Endothelial cell of umbilical vein (primary cell): Measurements from ENCODE around the gene LRRC71. TPM values are rescaled to one million over a fixed set of nuclear protein-coding genes. Genes with fewer than 3 reads are reported as not detected.

Experiments used
- BruUV-seq: library from RNA; stranded (reverse); fragments of 400-500 nt; replicated peaks from 2 replicates; lab custom pipeline; 2021; lab: Mats Ljungman, UMichigan
- CTCF ChIA-PET: fragments of 300-600, 350-600 bp; sonication (Branson Sonifier 250); formaldehyde crosslinking; loops from one replicate; lab custom pipeline; 2021; ENCODE audit warnings: antibody characterized with exemption, inconsistent platforms; lab: Charles Lee
- POLR2A ChIA-PET: fragments of 300-600, 350-600 bp; sonication (Branson Sonifier 250); formaldehyde crosslinking; loops from one replicate; lab custom pipeline; 2021; ENCODE audit warnings: antibody characterized with exemption, inconsistent platforms; lab: Charles Lee
- DNase-seq: peaks from one replicate; pipeline ENCODE4 v3.0.0-alpha.2; 2011; ENCODE audit warnings: low read depth, low spot score
- FAIRE-seq: peaks from 2 replicates; lab custom pipeline; 2011; peaks lifted over from hg19 to GRCh38; lab: Jason Lieb, UNC
- H2AFZ ChIP-seq: 2 replicates; pipeline ENCODE4 v1.6.0; 2012; ENCODE audit warnings: low read depth, low read length, control low read depth, inconsistent platforms
- H3K27ac ChIP-seq: 2 replicates; pipeline ENCODE4 v1.5.1; 2011; ENCODE audit warnings: low read depth, mild to moderate bottlenecking, control low read depth, low read length, moderate library complexity; ENCODE audit not compliant: insufficient read depth
- H3K27me3 ChIP-seq, 2 experiments: 2 replicates each; pipeline versions ENCODE4 v1.6.0 to v1.6.1; 2011; ENCODE audit warnings: low read length in 2 of 2, mixed read lengths in 1 of 2; ENCODE audit not compliant: control insufficient read depth in 2 of 2, insufficient read depth in 2 of 2
- H3K36me3 ChIP-seq, 2 experiments: 2 replicates in 1 of 2; 3 replicates in 1 of 2; pipeline ENCODE4 v1.5.1; 2011; ENCODE audit warnings: low read length in 2 of 2, mild to moderate bottlenecking in 1 of 2, moderate library complexity in 1 of 2; ENCODE audit not compliant: control insufficient read depth in 2 of 2, insufficient read depth in 2 of 2; ENCODE audit errors: extremely low read depth in 1 of 2
- H3K4me1 ChIP-seq: 3 replicates; pipeline ENCODE4 v1.5.1; 2011; ENCODE audit warnings: mild to moderate bottlenecking, low read length; ENCODE audit not compliant: control insufficient read depth, insufficient read depth; ENCODE audit errors: extremely low read depth
- H3K4me2 ChIP-seq: 2 replicates; pipeline ENCODE4 v1.6.1; 2011; ENCODE audit warnings: low read length, control low read depth, mixed read lengths; ENCODE audit not compliant: insufficient read depth
- H3K4me3 ChIP-seq, 3 experiments: fragments of 200-600 bp in 1 of 3; sonication (generic), shearing (Covaris generic) in 1 of 3; replicated peaks in 1 of 3; 2 replicates each; pipeline ENCODE4 v1.5.1; 2011 to 2016; ENCODE audit warnings: control low read depth in 3 of 3, low read length in 3 of 3, mild to moderate bottlenecking in 2 of 3, inconsistent platforms in 1 of 3, low read depth in 1 of 3, moderate library complexity in 1 of 3; ENCODE audit not compliant: insufficient read depth in 1 of 3
- H3K79me2 ChIP-seq: 2 replicates; pipeline ENCODE4 v1.6.0; 2012; ENCODE audit warnings: low read length, inconsistent platforms; ENCODE audit not compliant: control insufficient read depth, insufficient read depth
- H3K9ac ChIP-seq: replicated peaks from 2 replicates; pipeline ENCODE3; 2011; ENCODE audit warnings: low read length, control low read depth; ENCODE audit not compliant: insufficient read depth; ENCODE audit errors: extremely low read depth
- H3K9me1 ChIP-seq: replicated peaks from 3 replicates; pipeline ENCODE4 v1.6.0; 2011; ENCODE audit warnings: mild to moderate bottlenecking, low read length; ENCODE audit not compliant: control insufficient read depth, insufficient read depth; ENCODE audit errors: extremely low read depth
- H3K9me3 ChIP-seq: replicated peaks from 2 replicates; pipeline ENCODE4 v1.5.1; 2012; ENCODE audit warnings: low read length, inconsistent platforms; ENCODE audit not compliant: control insufficient read depth, insufficient read depth
- H4K20me1 ChIP-seq: replicated peaks from 2 replicates; pipeline ENCODE3; 2011; ENCODE audit warnings: mild to moderate bottlenecking, low read length; ENCODE audit not compliant: control insufficient read depth, insufficient read depth; ENCODE audit errors: extremely low read depth
- CTCF ChIP-seq, 2 donors: IDR thresholded peaks; 1 replicate in 1 of 2; 2 replicates in 1 of 2; pipeline ENCODE4 v1.5.1; 2011; ENCODE audit warnings: low read length in 2 of 2, mild to moderate bottlenecking in 2 of 2, moderate library complexity in 2 of 2, control low read depth in 1 of 2, inconsistent platforms in 1 of 2, low read depth in 1 of 2; ENCODE audit not compliant: insufficient read depth in 1 of 2; ENCODE audit errors: extremely low read depth in 1 of 2
- FOS ChIP-seq: IDR thresholded peaks from 2 replicates; pipeline ENCODE4 v1.6.1; 2011; ENCODE audit warnings: mild to moderate bottlenecking, low read length, moderate library complexity, borderline replicate concordance; ENCODE audit not compliant: insufficient read depth
- GATA2 ChIP-seq: IDR thresholded peaks from 2 replicates; pipeline ENCODE4 v1.7.0; 2011; ENCODE audit warnings: low read depth, mild to moderate bottlenecking, moderate library complexity, mixed read lengths, low read length; ENCODE audit not compliant: insufficient read length, insufficient read depth
- JUN ChIP-seq: IDR thresholded peaks from 2 replicates; pipeline ENCODE4 v1.6.1; 2011; ENCODE audit warnings: borderline replicate concordance, low read depth; ENCODE audit not compliant: insufficient read length, insufficient read depth
- MYC ChIP-seq: IDR thresholded peaks from one replicate; pipeline ENCODE4 v1.6.1; 2011; ENCODE audit warnings: mild to moderate bottlenecking, low read depth, low read length
- POLR2AphosphoS5 ChIP-seq: IDR thresholded peaks from 2 replicates; pipeline ENCODE4 v1.6.1; 2012; ENCODE audit warnings: low read depth, mild to moderate bottlenecking, control low read depth, low read length, moderate library complexity; ENCODE audit not compliant: insufficient read depth
- dilution Hi-C: fragments of 300-500 bp; cut with MboI; formaldehyde crosslinking; loops from one replicate; pipeline ENCODE4 v1.15.0; 2019; ENCODE audit warnings: low sequenced_read_pairs; ENCODE audit not compliant: extremely low pct_ligation_motif_present
- intact Hi-C: fragments of 100-400 bp; cut with micrococcal nuclease; formaldehyde crosslinking; loops from one replicate; pipeline ENCODE4 v1.10.0; 2022
- polyA plus RNA-seq, 4 experiments: library from polyadenylated mRNA; depleted of rRNA in 3 of 4; stranded (reverse) in 3 of 4; unstranded in 1 of 4; fragments of >200 nt; gene quantifications; 2 replicates each; pipeline versions ENCODE4 v1.2.1 to v1.2.3, GENCODE V29; 2011 to 2012; ENCODE audit warnings: missing spikeins in 1 of 4
- total RNA-seq: library from RNA; stranded (reverse); gene quantifications from 2 replicates; pipeline ENCODE4 v1.2.3, GENCODE V29; 2021
- TF ChIP-seq, protein P1 (sequence below): IDR thresholded peaks from 2 replicates; pipeline ENCODE4 v1.6.1; 2011; ENCODE audit not compliant: insufficient read depth, insufficient read length

Gene LRRC71
- total and polyA plus RNA-seq, 2 donors (not counting 3 experiments of a cell fraction or from before 2014, with no cell fraction given) = 0.35 to 0.66 TPM

- TF ChIP-seq GATA2 = no peak
- no peak for TF ChIP-seq JUN
- TF ChIP-seq POLR2AphosphoS5 = no peak
- TF ChIP-seq, protein P1, sequence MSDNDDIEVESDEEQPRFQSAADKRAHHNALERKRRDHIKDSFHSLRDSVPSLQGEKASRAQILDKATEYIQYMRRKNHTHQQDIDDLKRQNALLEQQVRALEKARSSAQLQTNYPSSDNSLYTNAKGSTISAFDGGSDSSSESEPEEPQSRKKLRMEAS = no peak
- no peak for TF ChIP-seq MYC
- no peak for TF ChIP-seq FOS
- TF ChIP-seq CTCF (IDR thresholded peaks at IDR 0.05; ENCODE audit: extremely low read depth in 1 of 2, insufficient read depth in 1 of 2, low read depth in 1 of 2, low read length in 2 of 2) = no peak
- intact Hi-C loops (loop anchor here (10.0 kb wide), 1 partner anchor 110 kb away; no protein-coding TSS in a partner anchor), dilution Hi-C loops (no loop called here)
- Histone ChIP-seq H3K27ac (no peak overlapping the region), H3K4me2 (no peak overlapping the region), H3K4me1 (no peaks in the 10 kb centered on the region), H2AFZ (no peak overlapping the region), H3K36me3 (peaks cover 4 to 24% of the 10 kb centered on the region in 2 experiments), H4K20me1 (no peaks in the 10 kb centered on the region), H3K9me3 (no peaks in the 10 kb centered on the region), H3K27me3 (no peaks in the 10 kb centered on the region), H3K79me2 (no peaks in the 10 kb centered on the region), H3K9me1 (no peaks in the 10 kb centered on the region), H3K9ac (no peak overlapping the region), H3K4me3 (no peak overlapping the region)
- ChIA-PET POLR2A (no interaction called here), CTCF (interaction anchor here (1.0 kb wide), 1 partner anchor 110 kb away, joined by 5 read pairs; no protein-coding TSS in a partner anchor)
- FAIRE-seq (no peak), DNase-seq (no peak)
- BruUV-seq = no TSS peak
These were observed 44.0 kb downstream of the LRRC71 start for GRCh38 chr1:156964441-156964840.
